SU-DHL-6 (cell line): ENCODE results near the gene C2CD2.

Source experiments
- EZH2phosphoT487 ChIP-seq: fragments of 200-600 bp; sonication (generic), shearing (Covaris generic); conservative IDR thresholded peaks from 2 replicates; pipeline ENCODE4 v1.6.1; 2018; ENCODE audit warnings: mild to moderate bottlenecking, antibody characterized with exemption, low read length, moderate library complexity, mixed read lengths
- TF ChIP-seq, protein P1 (sequence below): fragments of 200-600 bp; sonication (generic); IDR thresholded peaks from one replicate; pipeline ENCODE4 v1.5.1; 2017; ENCODE audit warnings: antibody characterized with exemption, mild to moderate bottlenecking, low read length, moderate library complexity; ENCODE audit not compliant: insufficient read depth, poor library complexity, severe bottlenecking

GRCh38 chr21:41923186-41923585, 30.6 kb downstream of the C2CD2 start:
- TF ChIP-seq, protein P1, sequence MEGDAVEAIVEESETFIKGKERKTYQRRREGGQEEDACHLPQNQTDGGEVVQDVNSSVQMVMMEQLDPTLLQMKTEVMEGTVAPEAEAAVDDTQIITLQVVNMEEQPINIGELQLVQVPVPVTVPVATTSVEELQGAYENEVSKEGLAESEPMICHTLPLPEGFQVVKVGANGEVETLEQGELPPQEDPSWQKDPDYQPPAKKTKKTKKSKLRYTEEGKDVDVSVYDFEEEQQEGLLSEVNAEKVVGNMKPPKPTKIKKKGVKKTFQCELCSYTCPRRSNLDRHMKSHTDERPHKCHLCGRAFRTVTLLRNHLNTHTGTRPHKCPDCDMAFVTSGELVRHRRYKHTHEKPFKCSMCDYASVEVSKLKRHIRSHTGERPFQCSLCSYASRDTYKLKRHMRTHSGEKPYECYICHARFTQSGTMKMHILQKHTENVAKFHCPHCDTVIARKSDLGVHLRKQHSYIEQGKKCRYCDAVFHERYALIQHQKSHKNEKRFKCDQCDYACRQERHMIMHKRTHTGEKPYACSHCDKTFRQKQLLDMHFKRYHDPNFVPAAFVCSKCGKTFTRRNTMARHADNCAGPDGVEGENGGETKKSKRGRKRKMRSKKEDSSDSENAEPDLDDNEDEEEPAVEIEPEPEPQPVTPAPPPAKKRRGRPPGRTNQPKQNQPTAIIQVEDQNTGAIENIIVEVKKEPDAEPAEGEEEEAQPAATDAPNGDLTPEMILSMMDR, result no peak
- no peak for TF ChIP-seq EZH2phosphoT487
